PC-3 (cell line): Measurements from ENCODE around the gene SLC45A1. TPM values are rescaled to one million over a fixed set of nuclear protein-coding genes. Genes with fewer than 3 reads are reported as not detected.

Source experiments
- ATAC-seq: fragments of 200-7000 bp; cut with Tn5 transposase; 2 replicates; pipeline ENCODE4 v1.9.1; 2020; ENCODE audit warnings: mild to moderate bottlenecking, moderate library complexity
- BruUV-seq: library from RNA; stranded (reverse); fragments of 400-500 nt; replicated peaks from 2 replicates; lab custom pipeline; 2021; lab: Mats Ljungman, UMichigan
- CTCF ChIA-PET: fragments of 300-600 bp; sonication (Branson Sonifier 250); formaldehyde crosslinking; loops from one replicate; lab custom pipeline; 2022; ENCODE audit warnings: antibody characterized with exemption; lab: Charles Lee
- POLR2A ChIA-PET: fragments of 300-600 bp; sonication (Branson Sonifier 250); formaldehyde crosslinking; loops from one replicate; lab custom pipeline; 2022; ENCODE audit warnings: antibody characterized with exemption; ENCODE audit not compliant: unreplicated experiment; lab: Charles Lee
- DNase-seq: peaks from one replicate; pipeline ENCODE4 v3.0.0-alpha.2; 2015
- H2AFZ ChIP-seq: fragments of 300-600 bp; sonication (generic); 2 replicates; pipeline ENCODE4 v1.6.0; 2016; ENCODE audit warnings: antibody characterized with exemption, low read length
- H3F3A ChIP-seq: fragments of 300-600 bp; sonication (generic); one replicate; pipeline ENCODE4 v1.6.0; 2017; ENCODE audit warnings: antibody characterized with exemption, low read length, control low read depth, mild to moderate bottlenecking; ENCODE audit not compliant: unreplicated experiment
- H3K27ac ChIP-seq: fragments of 300-600 bp; sonication (generic); 2 replicates; pipeline ENCODE4 v1.5.1; 2016; ENCODE audit warnings: mild to moderate bottlenecking, low read length
- H3K27me3 ChIP-seq: fragments of 300-600 bp; sonication (generic); 2 replicates; pipeline ENCODE4 v1.6.1; 2016; ENCODE audit warnings: low read length, mixed read lengths
- H3K36me3 ChIP-seq: fragments of 300-600 bp; sonication (generic); 2 replicates; pipeline ENCODE4 v1.6.1; 2016; ENCODE audit warnings: low read depth, mixed run types, low read length, mixed read lengths
- H3K4me1 ChIP-seq: fragments of 300-600 bp; sonication (generic); 2 replicates; pipeline ENCODE4 v1.5.1; 2016; ENCODE audit warnings: low read length; ENCODE audit not compliant: insufficient read depth
- H3K4me2 ChIP-seq: fragments of 300-600 bp; sonication (generic); 2 replicates; pipeline ENCODE4 v1.6.0; 2016; ENCODE audit warnings: low read length
- H3K4me3 ChIP-seq: fragments of 300-600 bp; sonication (generic); 2 replicates; pipeline ENCODE4 v1.5.1; 2016; ENCODE audit warnings: mild to moderate bottlenecking, low read length, mixed read lengths
- H3K79me2 ChIP-seq: fragments of 300-600 bp; sonication (generic); 2 replicates; pipeline ENCODE4 v1.6.1; 2017; ENCODE audit warnings: low read length, mixed read lengths
- H3K9ac ChIP-seq: fragments of 300-600 bp; sonication (generic); 2 replicates; pipeline ENCODE4 v1.6.0; 2016; ENCODE audit warnings: mild to moderate bottlenecking, low read length
- H3K9me2 ChIP-seq: fragments of 300-600 bp; sonication (generic); replicated peaks from 2 replicates; pipeline ENCODE4 v1.6.1; 2016; ENCODE audit warnings: mixed run types, low read length, mixed read lengths
- H3K9me3 ChIP-seq: fragments of 300-600 bp; sonication (generic); 2 replicates; pipeline ENCODE4 v1.6.1; 2016; ENCODE audit warnings: low read length, mixed read lengths
- H4K20me1 ChIP-seq: fragments of 300-600 bp; sonication (generic); 2 replicates; pipeline ENCODE4 v1.6.1; 2016; ENCODE audit warnings: low read length, mixed read lengths
- EZH2 ChIP-seq: fragments of 300-600 bp; sonication (generic); IDR thresholded peaks from one replicate; pipeline ENCODE4 v1.6.1; 2017; ENCODE audit warnings: antibody characterized with exemption, mild to moderate bottlenecking, low read length; ENCODE audit not compliant: unreplicated experiment
- EZH2phosphoT487 ChIP-seq: fragments of 300-600 bp; sonication (generic); IDR thresholded peaks from 2 replicates; pipeline ENCODE4 v1.6.1; 2018; ENCODE audit warnings: mild to moderate bottlenecking, antibody characterized with exemption, low read length, borderline replicate concordance
- intact Hi-C: fragments of 100-400 bp; cut with micrococcal nuclease; formaldehyde crosslinking; loops from 2 replicates; pipeline ENCODE4 v1.9.0; 2023
- total RNA-seq: library from RNA; depleted of rRNA; stranded (reverse); fragments of >200 nt; gene quantifications from 2 replicates; pipeline ENCODE4 v1.2.3, GENCODE V29; 2014
- TF ChIP-seq, protein P1 (sequence below): fragments of 300-600 bp; sonication (generic); conservative IDR thresholded peaks from 2 replicates; pipeline ENCODE4 v1.5.1; 2017; ENCODE audit warnings: antibody characterized with exemption, low read depth, mild to moderate bottlenecking, low read length

Gene SLC45A1
- total RNA-seq, 1 experiment from 2014 or later: 0.62 TPM

DNA sequence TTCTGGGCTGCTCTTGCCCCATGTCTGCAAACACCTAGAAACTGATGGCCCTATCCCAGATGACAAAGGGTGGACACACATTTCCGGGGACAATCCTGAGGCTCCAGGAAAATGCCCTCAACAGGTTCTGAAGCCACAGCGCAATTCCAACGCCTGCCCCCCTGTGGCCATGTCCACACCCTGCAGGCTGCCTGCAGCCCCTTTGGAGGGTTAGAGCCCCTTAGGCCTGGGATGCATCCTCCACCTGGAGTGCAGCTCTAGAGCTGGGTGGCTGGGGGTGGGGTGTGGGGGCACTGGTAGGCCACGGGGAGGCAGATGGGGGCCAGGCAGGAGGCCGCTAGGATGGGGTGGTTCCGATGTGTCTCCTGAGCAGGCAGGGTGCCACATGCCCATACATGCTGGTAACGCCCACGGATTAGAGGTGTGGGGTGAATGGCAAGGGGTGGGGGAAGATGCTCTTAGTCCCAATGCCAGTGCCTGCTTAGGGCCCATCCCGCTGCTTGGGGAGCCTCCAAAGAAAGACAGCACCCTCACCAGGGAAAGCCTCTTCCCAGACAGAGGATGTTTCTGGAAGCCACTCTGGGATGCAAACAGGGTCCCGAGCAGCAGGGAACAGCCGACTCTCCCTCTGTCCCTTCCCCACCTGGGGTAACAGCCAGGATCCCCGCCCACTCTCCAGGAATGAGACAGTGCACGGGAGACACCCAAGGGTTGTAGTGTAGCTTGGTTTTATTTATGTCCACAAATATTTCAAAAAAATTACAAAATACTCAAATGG is 34.0 kb downstream of the SLC45A1 start:
- POLR2A ChIA-PET: no interaction called here
- H3K9ac ChIP-seq: no peak overlapping the region
- H4K20me1 ChIP-seq: no peaks in the 10 kb centered on the region
- H3K4me3 ChIP-seq: no peak overlapping the region
- H3K27ac ChIP-seq: no peak overlapping the region
- peaks cover 5% of the 10 kb centered on the region; the same call in 1 of the 2 replicates for H3K36me3 ChIP-seq
- H3K9me3 ChIP-seq: no peaks in the 10 kb centered on the region
- ATAC-seq: no peak
- DNase-seq: peak; percentile 23
- TF ChIP-seq, protein P1, sequence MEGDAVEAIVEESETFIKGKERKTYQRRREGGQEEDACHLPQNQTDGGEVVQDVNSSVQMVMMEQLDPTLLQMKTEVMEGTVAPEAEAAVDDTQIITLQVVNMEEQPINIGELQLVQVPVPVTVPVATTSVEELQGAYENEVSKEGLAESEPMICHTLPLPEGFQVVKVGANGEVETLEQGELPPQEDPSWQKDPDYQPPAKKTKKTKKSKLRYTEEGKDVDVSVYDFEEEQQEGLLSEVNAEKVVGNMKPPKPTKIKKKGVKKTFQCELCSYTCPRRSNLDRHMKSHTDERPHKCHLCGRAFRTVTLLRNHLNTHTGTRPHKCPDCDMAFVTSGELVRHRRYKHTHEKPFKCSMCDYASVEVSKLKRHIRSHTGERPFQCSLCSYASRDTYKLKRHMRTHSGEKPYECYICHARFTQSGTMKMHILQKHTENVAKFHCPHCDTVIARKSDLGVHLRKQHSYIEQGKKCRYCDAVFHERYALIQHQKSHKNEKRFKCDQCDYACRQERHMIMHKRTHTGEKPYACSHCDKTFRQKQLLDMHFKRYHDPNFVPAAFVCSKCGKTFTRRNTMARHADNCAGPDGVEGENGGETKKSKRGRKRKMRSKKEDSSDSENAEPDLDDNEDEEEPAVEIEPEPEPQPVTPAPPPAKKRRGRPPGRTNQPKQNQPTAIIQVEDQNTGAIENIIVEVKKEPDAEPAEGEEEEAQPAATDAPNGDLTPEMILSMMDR: peak; percentile 73
- TF ChIP-seq EZH2: no peak
- intact Hi-C loops: no loop called here
- no peaks in the 10 kb centered on the region for H3F3A ChIP-seq
- H3K4me1 ChIP-seq: no peaks in the 10 kb centered on the region
- H2AFZ ChIP-seq: no peak overlapping the region
- CTCF ChIA-PET: interaction anchor here (0.5 kb wide), 1 partner anchor 218 kb away, joined by 4 read pairs; no protein-coding TSS in a partner anchor
- BruUV-seq: no TSS peak
- H3K27me3 ChIP-seq: no peaks in the 10 kb centered on the region
- no peaks in the 10 kb centered on the region for H3K79me2 ChIP-seq
- no peak overlapping the region for H3K4me2 ChIP-seq
- H3K9me2 ChIP-seq: no peaks in the 10 kb centered on the region

DNA sequence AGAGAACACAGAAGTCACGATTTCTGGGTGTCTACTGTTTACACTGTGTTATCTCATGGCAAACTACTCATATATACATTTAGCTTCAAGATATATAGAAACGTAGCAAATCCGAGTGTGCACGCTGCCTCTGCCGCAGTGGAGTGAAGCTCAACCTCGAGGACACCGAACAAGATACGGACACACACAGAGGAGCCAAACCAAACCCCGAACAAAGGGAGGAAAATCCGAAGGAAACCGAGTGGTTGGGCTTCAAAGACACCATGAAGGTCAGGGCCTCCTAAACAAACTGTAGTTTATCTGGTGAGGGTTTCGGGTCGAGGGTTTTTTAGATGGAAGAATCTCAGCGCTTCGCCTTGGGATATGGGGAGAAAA is 34.5 kb downstream of the SLC45A1 start:
- Histone ChIP-seq H2AFZ (no peak overlapping the region), H3K4me1 (no peaks in the 10 kb centered on the region), H3K27me3 (no peaks in the 10 kb centered on the region), H3K79me2 (no peaks in the 10 kb centered on the region), H4K20me1 (no peaks in the 10 kb centered on the region), H3K36me3 (peaks cover 5% of the 10 kb centered on the region; the same call in 1 of the 2 replicates), H3K27ac (no peak overlapping the region), H3K9me2 (no peaks in the 10 kb centered on the region), H3K4me3 (no peak overlapping the region), H3K9me3 (no peaks in the 10 kb centered on the region), H3F3A (no peaks in the 10 kb centered on the region), H3K9ac (no peak overlapping the region), H3K4me2 (no peak overlapping the region)
- BruUV-seq: TSS peak; percentile 26
- TF ChIP-seq, protein P1: no peak
- TF ChIP-seq EZH2phosphoT487: no peak
- TF ChIP-seq EZH2: no peak
- no peak for DNase-seq
- ChIA-PET POLR2A (no interaction called here), CTCF (interaction anchor here (0.5 kb wide), 1 partner anchor 219 kb away, joined by 4 read pairs; no protein-coding TSS in a partner anchor)
- no peak for ATAC-seq
- intact Hi-C loops: no loop called here
